Measurements from ENCODE around the gene CHERP. TPM values are rescaled to one million over a fixed set of nuclear protein-coding genes. Genes with fewer than 3 reads are reported as not detected.
"Not testable (repeated sequence)": the region's sequence is repeated elsewhere in the genome, so short reads cannot be mapped to it uniquely, and the experiment has no call there.

The CHERP gene
- total and polyA plus RNA-seq, 4 experiments from 2014 or later, result 5.3 to 73.5 (median 48.7) TPM

GRCh38 chr19:16562608-16563025, 20.4 kb upstream of the CHERP start:
- Mint-ChIP-seq H3K4me1 (peaks cover 20 to 33% (median 27%) of the 10 kb centered on the region in 4 donors), H3K4me3 (no peak overlapping the region), H3K36me3 (peaks cover 43 to 48% of the 10 kb centered on the region in 2 donors), H3K27me3 (no peaks in the 10 kb centered on the region), H3K9me3 (no peaks in the 10 kb centered on the region), H3K27ac (peak overlapping the region in 1 of 7 donors; percentile 44)
- POLR2A ChIA-PET (ENCODE audit: partially characterized antibody), result interaction anchor here (1.6 kb wide), 1 partner anchor 19 kb away, joined by 4 read pairs; no protein-coding TSS in a partner anchor
- H3K4me3 ChIP-seq (ENCODE audit: low read length in 2 of 2), result no peak overlapping the region
- CTCF ChIA-PET (ENCODE audit: partially characterized antibody), result no interaction called here
- H3K36me3 ChIP-seq (ENCODE audit: insufficient read depth, low read length), result peaks cover 39% of the 10 kb centered on the region
- no peaks in the 10 kb centered on the region for H3K9me3 ChIP-seq (ENCODE audit: control insufficient read depth in 1 of 2, low read length in 2 of 2)
- no peak for DNase-seq
- intact Hi-C loops (cut with micrococcal nuclease), result no loop called here
- H3K27ac ChIP-seq (ENCODE audit: low read depth, low read length), result no peak overlapping the region
- H3K27me3 ChIP-seq (ENCODE audit: insufficient read depth, low read length), result no peaks in the 10 kb centered on the region
- H3K4me1 ChIP-seq (ENCODE audit: insufficient read depth, low read length), result peaks cover 29% of the 10 kb centered on the region

GRCh38 chr19:16561382-16561781, 19.1 kb upstream of the CHERP start:
- H3K9me3 Mint-ChIP-seq, result no peaks in the 10 kb centered on the region
- peaks cover 34% of the 10 kb centered on the region for H3K36me3 ChIP-seq (ENCODE audit: insufficient read depth, low read length)

DNA sequence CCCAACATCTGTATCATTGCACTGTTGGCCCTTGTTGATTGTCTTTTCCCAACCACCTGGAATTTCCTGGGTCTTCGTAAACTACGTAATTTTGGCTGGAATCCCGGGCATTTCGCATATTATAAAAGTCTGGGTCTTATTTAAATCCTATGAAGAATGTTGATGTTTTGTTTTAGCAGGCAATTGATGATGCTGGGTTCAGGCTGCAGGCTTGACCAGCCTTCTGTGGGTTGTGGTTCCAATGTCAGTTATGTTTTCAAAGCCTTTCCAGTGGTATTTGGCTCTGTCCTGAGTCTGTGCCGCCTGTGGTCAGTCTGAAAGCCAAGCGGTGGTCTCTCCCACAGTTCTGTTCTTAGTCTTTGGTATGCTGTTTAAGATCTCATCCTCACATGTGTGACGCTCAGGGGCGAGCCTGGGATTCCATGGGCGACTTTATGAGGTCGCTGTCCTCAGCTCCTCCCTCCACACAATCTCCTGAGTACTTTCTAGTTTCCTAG, 17.6 kb upstream of the CHERP start:
- POLR2A ChIA-PET (ENCODE audit: partially characterized antibody), result interaction anchor here (1.2 kb wide), 1 partner anchor 17 kb away, joined by 3 read pairs; the partner anchor contains the start of gene CHERP

More at GRCh38 chr19:16561382-16561781, 19.1 kb upstream of the CHERP start:
- H3K27ac Mint-ChIP-seq, result peak overlapping the region in 5 of 7 donors; percentile 30 to 86 (median 74)
- H3K27me3 Mint-ChIP-seq, result no peaks in the 10 kb centered on the region
- Histone ChIP-seq H3K4me3 (ENCODE audit: low read length in 2 of 2) (no peak overlapping the region), H3K27ac (ENCODE audit: low read depth, low read length) (no peak overlapping the region), H3K4me1 (ENCODE audit: insufficient read depth, low read length) (peaks cover 17% of the 10 kb centered on the region), H3K27me3 (ENCODE audit: insufficient read depth, low read length) (no peaks in the 10 kb centered on the region), H3K9me3 (ENCODE audit: control insufficient read depth in 1 of 2, low read length in 2 of 2) (no peaks in the 10 kb centered on the region)
- H3K4me1 Mint-ChIP-seq, result peaks cover 14 to 25% (median 19%) of the 10 kb centered on the region in 4 donors
- H3K36me3 Mint-ChIP-seq, result peaks cover 41 to 49% of the 10 kb centered on the region in 2 donors
- CTCF ChIA-PET (ENCODE audit: partially characterized antibody), result no interaction called here
- intact Hi-C loops (cut with micrococcal nuclease), result no loop called here
- no peak overlapping the region for H3K4me3 Mint-ChIP-seq
- no peak for DNase-seq
- POLR2A ChIA-PET (ENCODE audit: partially characterized antibody), result interaction anchor here (1.6 kb wide), 1 partner anchor 18 kb away, joined by 4 read pairs; no protein-coding TSS in a partner anchor

DNA sequence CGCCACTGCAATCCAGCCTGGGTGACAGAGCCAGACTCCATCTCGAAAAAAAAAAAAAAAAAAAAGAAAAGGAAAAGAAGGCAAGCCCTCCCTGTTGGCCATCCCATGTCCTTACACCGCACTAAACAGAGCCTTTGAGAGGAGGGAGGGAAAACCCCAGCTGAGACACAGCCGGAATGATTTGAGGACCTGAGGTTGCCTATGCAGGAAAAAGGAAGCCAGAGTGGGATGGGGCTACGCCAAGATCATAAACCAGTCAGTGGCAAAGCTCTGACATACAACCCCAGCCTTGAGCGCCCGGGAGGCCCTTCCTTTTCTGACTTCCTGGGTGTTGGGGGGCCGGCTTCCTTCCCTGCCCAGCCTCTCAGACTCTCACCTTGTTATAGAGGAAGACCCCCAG, 12.5 kb upstream of the CHERP start:
- Histone ChIP-seq H3K4me1 (ENCODE audit: insufficient read depth, low read length) (no peaks in the 10 kb centered on the region), H3K27me3 (ENCODE audit: insufficient read depth, low read length) (no peaks in the 10 kb centered on the region), H3K9me3 (ENCODE audit: control insufficient read depth in 1 of 2, low read length in 2 of 2) (no peaks in the 10 kb centered on the region), H3K27ac (ENCODE audit: low read depth, low read length) (no peak overlapping the region), H3K4me3 (ENCODE audit: low read length in 2 of 2) (no peak overlapping the region), H3K36me3 (ENCODE audit: insufficient read depth, low read length) (peaks cover 40% of the 10 kb centered on the region)
- peaks cover 23 to 53% of the 10 kb centered on the region in 2 donors for H3K36me3 Mint-ChIP-seq
- POLR2A ChIA-PET (ENCODE audit: partially characterized antibody), result interaction anchor here (0.8 kb wide), 1 partner anchor 14 kb away, joined by 3 read pairs; no protein-coding TSS in a partner anchor
- intact Hi-C loops (cut with micrococcal nuclease), result no loop called here
- H3K9me3 Mint-ChIP-seq, result no peaks in the 10 kb centered on the region
- peak overlapping the region in 3 of 7 donors; percentile 4 to 75 (median 64) for H3K27ac Mint-ChIP-seq
- H3K4me1 Mint-ChIP-seq, result peaks cover 3 to 13% (median 5%) of the 10 kb centered on the region in 4 donors
- DNase-seq, result no peak
- H3K27me3 Mint-ChIP-seq, result no peaks in the 10 kb centered on the region
- no peak overlapping the region for H3K4me3 Mint-ChIP-seq
- CTCF ChIA-PET (ENCODE audit: partially characterized antibody), result no interaction called here

More for the DNA sequence above, 17.6 kb upstream of the CHERP start:
- Histone ChIP-seq H3K27me3 (ENCODE audit: insufficient read depth, low read length) (no peaks in the 10 kb centered on the region), H3K4me3 (ENCODE audit: low read length in 2 of 2) (no peak overlapping the region), H3K9me3 (ENCODE audit: control insufficient read depth in 1 of 2, low read length in 2 of 2) (no peaks in the 10 kb centered on the region), H3K36me3 (ENCODE audit: insufficient read depth, low read length) (peaks cover 44% of the 10 kb centered on the region), H3K27ac (ENCODE audit: low read depth, low read length) (no peak overlapping the region), H3K4me1 (ENCODE audit: insufficient read depth, low read length) (peaks cover 2% of the 10 kb centered on the region)
- Mint-ChIP-seq H3K27ac (peak overlapping the region in 4 of 7 donors; percentile 3 to 89 (median 38)), H3K4me3 (no peak overlapping the region), H3K27me3 (no peaks in the 10 kb centered on the region), H3K4me1 (peaks cover 9 to 15% (median 12%) of the 10 kb centered on the region in 4 donors), H3K9me3 (no peaks in the 10 kb centered on the region), H3K36me3 (peaks cover 37 to 55% of the 10 kb centered on the region in 2 donors)
- CTCF ChIA-PET (ENCODE audit: partially characterized antibody), result no interaction called here
- no peak for DNase-seq
- intact Hi-C loops (cut with micrococcal nuclease), result no loop called here

DNA sequence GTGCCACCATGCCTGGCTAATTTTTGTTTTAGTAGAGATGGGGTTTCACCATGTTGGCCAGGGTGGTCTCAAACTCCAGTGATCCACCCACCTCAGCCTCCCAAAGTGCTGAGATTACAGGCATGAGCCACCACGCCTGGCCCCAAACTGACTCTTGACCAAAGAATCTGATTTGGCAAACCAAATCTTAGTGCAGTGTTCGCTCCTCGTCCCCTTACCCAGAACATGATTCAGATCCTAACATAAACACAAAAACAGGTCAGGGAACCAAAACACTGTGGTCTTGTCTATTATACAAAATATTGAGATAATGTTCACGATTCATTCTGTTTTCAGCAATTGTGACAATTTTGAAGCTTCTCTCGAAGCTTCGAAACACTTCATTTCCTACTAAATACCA, 9.7 kb upstream of the CHERP start:
- Mint-ChIP-seq H3K27ac (peak overlapping the region in 2 of 7 donors; percentile 4 to 36), H3K36me3 (peaks cover 19 to 47% of the 10 kb centered on the region in 2 donors), H3K4me1 (peaks cover 4 to 14% (median 5%) of the 10 kb centered on the region in 4 donors)
- H3K27me3 Mint-ChIP-seq; H3K27ac ChIP-seq (ENCODE audit: low read depth, low read length); H3K4me1 ChIP-seq (ENCODE audit: insufficient read depth, low read length); H3K27me3 ChIP-seq (ENCODE audit: insufficient read depth, low read length); H3K9me3 Mint-ChIP-seq; CTCF ChIA-PET (ENCODE audit: partially characterized antibody); POLR2A ChIA-PET (ENCODE audit: partially characterized antibody); DNase-seq; intact Hi-C loops (cut with micrococcal nuclease); H3K4me3 Mint-ChIP-seq; H3K9me3 ChIP-seq (ENCODE audit: control insufficient read depth in 1 of 2, low read length in 2 of 2); H3K4me3 ChIP-seq (ENCODE audit: low read length in 2 of 2): not testable (repeated sequence)
- H3K36me3 ChIP-seq (ENCODE audit: insufficient read depth, low read length), result peaks cover 34% of the 10 kb centered on the region

- Mint-ChIP-seq H3K4me3 (no peak overlapping the region), H3K9me3 (no peaks in the 10 kb centered on the region), H3K36me3 (peaks cover 19 to 30% of the 10 kb centered on the region in 2 donors), H3K4me1 (peaks cover 11 to 28% (median 15%) of the 10 kb centered on the region in 4 donors), H3K27ac (peak overlapping the region in 1 of 7 donors; percentile 8), H3K27me3 (no peaks in the 10 kb centered on the region)
- Histone ChIP-seq H3K27ac (ENCODE audit: low read depth, low read length) (no peak overlapping the region), H3K4me1 (ENCODE audit: insufficient read depth, low read length) (peaks cover 13% of the 10 kb centered on the region), H3K9me3 (ENCODE audit: control insufficient read depth in 1 of 2, low read length in 2 of 2) (no peaks in the 10 kb centered on the region), H3K27me3 (ENCODE audit: insufficient read depth, low read length) (no peaks in the 10 kb centered on the region), H3K36me3 (ENCODE audit: insufficient read depth, low read length) (peaks cover 16% of the 10 kb centered on the region), H3K4me3 (ENCODE audit: low read length in 2 of 2) (no peak overlapping the region)
- DNase-seq, result no peak
- ChIA-PET POLR2A (ENCODE audit: partially characterized antibody) (interaction anchor here (1.2 to 2.0 kb wide), 3 partner anchors 36 to 108 kb away, joined by 3 to 7 read pairs (median 4); no protein-coding TSS in a partner anchor), CTCF (ENCODE audit: partially characterized antibody) (interaction anchor here (0.9 kb wide), 1 partner anchor 17 kb away, joined by 3 read pairs; no protein-coding TSS in a partner anchor)
- intact Hi-C loops (cut with micrococcal nuclease), result no loop called here
Measured at GRCh38 chr19:16548956-16549355, 6.7 kb upstream of the CHERP start.

GRCh38 chr19:16544473-16545231, 2.4 kb upstream of the CHERP start:
- ChIA-PET POLR2A (ENCODE audit: partially characterized antibody) (interaction anchor here (0.6 to 0.9 kb wide), 2 partner anchors 23 to 74 kb away, joined by 3 read pairs; no protein-coding TSS in a partner anchor), CTCF (ENCODE audit: partially characterized antibody) (no interaction called here)
- Mint-ChIP-seq H3K4me3 (peak overlapping the region; percentile 2 to 75 (median 48)), H3K4me1 (peaks cover 25 to 47% (median 35%) of the 10 kb centered on the region in 4 donors), H3K9me3 (no peaks in the 10 kb centered on the region), H3K27ac (peak overlapping the region; percentile 34 to 89 (median 67)), H3K36me3 (peaks cover 8 to 13% of the 10 kb centered on the region in 2 donors), H3K27me3 (no peaks in the 10 kb centered on the region)
- no peak overlapping the region for H3K27ac ChIP-seq (ENCODE audit: low read depth, low read length)
- intact Hi-C loops (cut with micrococcal nuclease), result loop anchor here (5.0 kb wide), 1 partner anchor 72 kb away; the partner anchor contains the start of gene EPS15L1
- H3K4me3 ChIP-seq (ENCODE audit: low read length in 2 of 2), result no peak overlapping the region
- peak in 2 of 5 donors; percentile 11 to 19 for DNase-seq
- peaks cover 45% of the 10 kb centered on the region for H3K4me1 ChIP-seq (ENCODE audit: insufficient read depth, low read length)
- no peaks in the 10 kb centered on the region for H3K36me3 ChIP-seq (ENCODE audit: insufficient read depth, low read length)
- no peaks in the 10 kb centered on the region for H3K27me3 ChIP-seq (ENCODE audit: insufficient read depth, low read length)
- no peaks in the 10 kb centered on the region for H3K9me3 ChIP-seq (ENCODE audit: control insufficient read depth in 1 of 2, low read length in 2 of 2)
